ENCODE data around the gene SV2C. TPM values are rescaled to one million over a fixed set of nuclear protein-coding genes. Genes with fewer than 3 reads are reported as not detected.

The SV2C gene
- total RNA-seq, 2 donors from 2014 or later: not detected

GRCh38 chr5:76397200-76397599 is 314.0 kb downstream of the SV2C start:
- Histone ChIP-seq H3K9ac (ENCODE audit: extremely low read depth, low read length, poor library complexity, severe bottlenecking) (no peak overlapping the region), H3K27ac (ENCODE audit: low read depth, low read length) (no peak overlapping the region), H3K4me1 (ENCODE audit: control insufficient read depth, insufficient read depth, low read length) (no peaks in the 10 kb centered on the region), H3K27me3 (ENCODE audit: control insufficient read depth, insufficient read depth, low read length, poor library complexity, severe bottlenecking) (no peaks in the 10 kb centered on the region), H3K9me3 (ENCODE audit: control insufficient read depth, low read length) (no peaks in the 10 kb centered on the region), H3K4me3 (ENCODE audit: low read length) (no peak overlapping the region), H3K36me3 (ENCODE audit: control insufficient read depth, insufficient read depth, low read length) (no peaks in the 10 kb centered on the region)
- H3K4me1 Mint-ChIP-seq: peaks cover 15% of the 10 kb centered on the region
- no peak for TF ChIP-seq CTCF (conservative IDR thresholded peaks at IDR 0.05)
- no peak overlapping the region for H3K27ac Mint-ChIP-seq
- H3K36me3 Mint-ChIP-seq (ENCODE audit: low read depth): no peaks in the 10 kb centered on the region
- WGBS, 2 experiments (ENCODE audit: insufficient coverage in 1 of 2, insufficient read length in 1 of 2): 93 to 100% methylated on average over 1 to 2 of the region's 2 CpGs
- peak; percentile 7 for DNase-seq
- no peak overlapping the region for H3K4me3 Mint-ChIP-seq
- no peaks in the 10 kb centered on the region for H3K9me3 Mint-ChIP-seq
- peaks cover 16% of the 10 kb centered on the region for H3K27me3 Mint-ChIP-seq (ENCODE audit: insufficient read depth)

- 96 to 100% methylated on average over 1 to 2 of the region's 2 CpGs for WGBS, 2 experiments (ENCODE audit: insufficient coverage in 1 of 2, insufficient read length in 1 of 2)
- Histone ChIP-seq H3K27me3 (ENCODE audit: control insufficient read depth, insufficient read depth, low read length, poor library complexity, severe bottlenecking) (peaks cover 7% of the 10 kb centered on the region), H3K4me3 (ENCODE audit: low read length) (no peak overlapping the region), H3K27ac (ENCODE audit: low read depth, low read length) (no peak overlapping the region), H3K9ac (ENCODE audit: extremely low read depth, low read length, poor library complexity, severe bottlenecking) (no peak overlapping the region), H3K9me3 (ENCODE audit: control insufficient read depth, low read length) (no peaks in the 10 kb centered on the region), H3K36me3 (ENCODE audit: control insufficient read depth, insufficient read depth, low read length) (no peaks in the 10 kb centered on the region), H3K4me1 (ENCODE audit: control insufficient read depth, insufficient read depth, low read length) (no peaks in the 10 kb centered on the region)
- Mint-ChIP-seq H3K4me1 (peaks cover 5% of the 10 kb centered on the region), H3K4me3 (no peak overlapping the region), H3K27me3 (ENCODE audit: insufficient read depth) (peaks cover 23% of the 10 kb centered on the region), H3K36me3 (ENCODE audit: low read depth) (no peaks in the 10 kb centered on the region), H3K9me3 (no peaks in the 10 kb centered on the region), H3K27ac (no peak overlapping the region)
- TF ChIP-seq CTCF (conservative IDR thresholded peaks at IDR 0.05): no peak
- DNase-seq: no peak
Observed at GRCh38 chr5:76399268-76399667, 316.1 kb downstream of the SV2C start.

- Histone ChIP-seq H3K4me3 (ENCODE audit: low read length) (no peak overlapping the region), H3K9me3 (ENCODE audit: control insufficient read depth, low read length) (no peaks in the 10 kb centered on the region), H3K36me3 (ENCODE audit: control insufficient read depth, insufficient read depth, low read length) (no peaks in the 10 kb centered on the region), H3K27ac (ENCODE audit: low read depth, low read length) (no peak overlapping the region), H3K27me3 (ENCODE audit: control insufficient read depth, insufficient read depth, low read length, poor library complexity, severe bottlenecking) (peaks cover 18% of the 10 kb centered on the region), H3K4me1 (ENCODE audit: control insufficient read depth, insufficient read depth, low read length) (no peaks in the 10 kb centered on the region), H3K9ac (ENCODE audit: extremely low read depth, low read length, poor library complexity, severe bottlenecking) (no peak overlapping the region)
- 68 to 100% methylated on average over 2 to 4 of the region's 5 CpGs for WGBS, 2 experiments (ENCODE audit: insufficient coverage in 1 of 2, insufficient read length in 1 of 2)
- no peak for DNase-seq
- Mint-ChIP-seq H3K27me3 (ENCODE audit: insufficient read depth) (peaks cover 34% of the 10 kb centered on the region), H3K36me3 (ENCODE audit: low read depth) (no peaks in the 10 kb centered on the region), H3K27ac (no peak overlapping the region), H3K4me1 (peaks cover 5% of the 10 kb centered on the region), H3K4me3 (no peak overlapping the region), H3K9me3 (no peaks in the 10 kb centered on the region)
- no peak for TF ChIP-seq CTCF (conservative IDR thresholded peaks at IDR 0.05)
Observed at GRCh38 chr5:76400466-76400865, 317.3 kb downstream of the SV2C start.

Measured in endodermal cell (in vitro differentiated cells).